ENCODE data around the gene TAS1R1. TPM values are rescaled to one million over a fixed set of nuclear protein-coding genes. Genes with fewer than 3 reads are reported as not detected.

Gene TAS1R1
- total and polyA plus RNA-seq, 10 of the 15 experiments (the other 5 are each of a cell fraction or from before 2014, with no cell fraction given): 0.03 to 0.06 (median 0.04) TPM; not detected in 7

DNA sequence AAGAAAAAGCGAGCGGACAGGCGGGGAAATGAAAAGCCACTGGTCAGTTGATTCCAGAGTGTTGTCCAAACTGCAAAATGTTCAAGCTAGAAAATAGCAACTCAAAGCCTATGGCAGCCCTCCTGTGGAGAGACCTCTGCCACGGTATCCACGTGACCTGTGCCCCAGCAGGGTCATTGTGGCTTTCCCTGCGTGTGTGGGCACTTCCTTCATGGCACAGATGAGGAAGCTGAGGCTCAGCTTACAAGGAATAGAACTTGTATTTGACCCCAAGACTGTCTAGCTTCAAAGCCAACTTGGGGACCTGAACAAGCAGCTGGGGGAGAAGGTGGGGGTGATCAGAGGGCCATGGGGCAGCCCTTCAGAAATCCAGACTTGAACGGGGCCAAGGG, 48.1 kb upstream of the TAS1R1 start:
- intact Hi-C loops (cut with micrococcal nuclease; ENCODE audit: unreplicated experiment) (no loop called here), in situ Hi-C loops (cut with MboI) (no loop called here)
- Histone ChIP-seq H3K4me3 (no peak overlapping the region), H3K4me2 (ENCODE audit: control insufficient read depth, insufficient read depth) (no peak overlapping the region), H3K27me3 (replicated peaks in 1 of 2; ENCODE audit: control insufficient read depth in 2 of 2, insufficient read depth in 2 of 2, low read length in 1 of 2) (no peaks in the 10 kb centered on the region; a peak in 1 of 4 replicates), H2AFZ (ENCODE audit: control insufficient read depth, low read depth, low read length) (no peak overlapping the region), H3K79me2 (ENCODE audit: control insufficient read depth, insufficient read depth, low read length) (no peaks in the 10 kb centered on the region), H3K27ac (ENCODE audit: control insufficient read depth, insufficient read depth) (no peak overlapping the region), H3K4me1 (ENCODE audit: control insufficient read depth, insufficient read depth, low read length) (no peaks in the 10 kb centered on the region), H4K20me1 (ENCODE audit: control insufficient read depth, insufficient read depth) (no peaks in the 10 kb centered on the region; the same call in 1 of the 2 replicates), H3K9ac (ENCODE audit: control insufficient read depth, insufficient read depth, low read length) (no peak overlapping the region), H3K36me3 (ENCODE audit: control insufficient read depth in 2 of 2, insufficient read depth in 2 of 2, low read length in 1 of 2) (no peaks in the 10 kb centered on the region), H3K9me3 (replicated peaks; ENCODE audit: control insufficient read depth, insufficient read depth, low read length) (no peaks in the 10 kb centered on the region)
- no peak for DNase-seq (ENCODE audit: low read depth, low spot score)
- ChIA-PET SMC1A (ENCODE audit: uncharacterized antibody, unreplicated experiment) (no interaction called here), POLR2A (interaction anchor here (0.5 to 0.6 kb wide), 2 partner anchors 106 to 134 kb away, joined by 3 to 6 read pairs; partner anchors contain the start of gene PHF13), RAD21 (ENCODE audit: unreplicated experiment) (interaction anchor here (0.8 kb wide), 1 partner anchor 12 kb away, joined by 4 read pairs; no protein-coding TSS in a partner anchor), CTCF (interaction anchor here (0.6 kb wide), 1 partner anchor 16 kb away, joined by 4 read pairs; no protein-coding TSS in a partner anchor)
- no peak for FAIRE-seq
- WGBS (ENCODE audit: insufficient coverage, insufficient replicate concordance, low lambda C conversion rate, missing lambda C conversion rate): 29% methylated on average over 7 of the region's 7 CpGs
- no TSS peak for BruUV-seq (replicated peaks)
- no peak for ATAC-seq
- TF ChIP-seq PAX5 (IDR thresholded peaks at IDR 0.05; ENCODE audit: borderline replicate concordance, low read depth, low read length) (no peak), SMAD1 (IDR thresholded peaks at IDR 0.05; ENCODE audit: low read depth, partially characterized antibody) (no peak), BMI1 (IDR thresholded peaks at IDR 0.05; ENCODE audit: borderline replicate concordance) (no peak), ETV6 (conservative IDR thresholded peaks at IDR 0.05 in 1 of 2, IDR thresholded peaks at IDR 0.05 in 1 of 2; ENCODE audit: borderline replicate concordance in 1 of 2, low read depth in 1 of 2) (no peak), RAD21 (IDR thresholded peaks at IDR 0.05; ENCODE audit: insufficient read depth, low read depth, low read length) (no peak), NBN (IDR thresholded peaks at IDR 0.05) (no peak), SMC3 (IDR thresholded peaks at IDR 0.05; ENCODE audit: borderline replicate concordance, low read length) (no peak), SIX5 (IDR thresholded peaks at IDR 0.05; ENCODE audit: low read depth, low read length, severe bottlenecking) (no peak), MXI1 (IDR thresholded peaks at IDR 0.05; ENCODE audit: low read depth, low read length) (no peak), MEF2A (IDR thresholded peaks at IDR 0.05; ENCODE audit: insufficient read depth, low read depth, low read length) (no peak), ASH2L (IDR thresholded peaks at IDR 0.05; ENCODE audit: borderline replicate concordance, low read depth) (no peak)
- TF ChIP-seq, protein P1, sequence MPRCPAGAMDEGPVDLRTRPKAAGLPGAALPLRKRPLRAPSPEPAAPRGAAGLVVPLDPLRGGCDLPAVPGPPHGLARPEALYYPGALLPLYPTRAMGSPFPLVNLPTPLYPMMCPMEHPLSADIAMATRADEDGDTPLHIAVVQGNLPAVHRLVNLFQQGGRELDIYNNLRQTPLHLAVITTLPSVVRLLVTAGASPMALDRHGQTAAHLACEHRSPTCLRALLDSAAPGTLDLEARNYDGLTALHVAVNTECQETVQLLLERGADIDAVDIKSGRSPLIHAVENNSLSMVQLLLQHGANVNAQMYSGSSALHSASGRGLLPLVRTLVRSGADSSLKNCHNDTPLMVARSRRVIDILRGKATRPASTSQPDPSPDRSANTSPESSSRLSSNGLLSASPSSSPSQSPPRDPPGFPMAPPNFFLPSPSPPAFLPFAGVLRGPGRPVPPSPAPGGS (IDR thresholded peaks at IDR 0.05; ENCODE audit: borderline replicate concordance, insufficient read depth, low read depth, low read length, poor library complexity, severe bottlenecking): no peak
- TF ChIP-seq, protein P2, sequence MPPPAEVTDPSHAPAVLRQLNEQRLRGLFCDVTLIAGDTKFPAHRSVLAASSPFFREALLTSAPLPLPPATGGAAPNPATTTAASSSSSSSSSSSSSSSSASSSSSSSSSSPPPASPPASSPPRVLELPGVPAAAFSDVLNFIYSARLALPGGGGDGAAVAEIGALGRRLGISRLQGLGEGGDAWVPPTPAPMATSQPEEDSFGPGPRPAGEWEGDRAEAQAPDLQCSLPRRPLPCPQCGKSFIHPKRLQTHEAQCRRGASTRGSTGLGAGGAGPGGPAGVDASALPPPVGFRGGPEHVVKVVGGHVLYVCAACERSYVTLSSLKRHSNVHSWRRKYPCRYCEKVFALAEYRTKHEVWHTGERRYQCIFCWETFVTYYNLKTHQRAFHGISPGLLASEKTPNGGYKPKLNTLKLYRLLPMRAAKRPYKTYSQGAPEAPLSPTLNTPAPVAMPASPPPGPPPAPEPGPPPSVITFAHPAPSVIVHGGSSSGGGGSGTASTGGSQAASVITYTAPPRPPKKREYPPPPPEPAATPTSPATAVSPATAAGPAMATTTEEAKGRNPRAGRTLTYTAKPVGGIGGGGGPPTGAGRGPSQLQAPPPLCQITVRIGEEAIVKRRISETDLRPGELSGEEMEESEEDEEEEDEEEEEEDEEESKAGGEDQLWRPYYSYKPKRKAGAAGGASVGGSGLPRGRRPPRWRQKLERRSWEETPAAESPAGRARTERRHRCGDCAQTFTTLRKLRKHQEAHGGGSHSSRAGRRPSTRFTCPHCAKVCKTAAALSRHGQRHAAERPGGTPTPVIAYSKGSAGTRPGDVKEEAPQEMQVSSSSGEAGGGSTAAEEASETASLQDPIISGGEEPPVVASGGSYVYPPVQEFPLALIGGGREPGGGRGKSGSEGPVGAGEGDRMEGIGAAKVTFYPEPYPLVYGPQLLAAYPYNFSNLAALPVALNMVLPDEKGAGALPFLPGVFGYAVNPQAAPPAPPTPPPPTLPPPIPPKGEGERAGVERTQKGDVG (CRISPR knock-in tag; IDR thresholded peaks at IDR 0.05): no peak
- TF ChIP-seq, protein P3, sequence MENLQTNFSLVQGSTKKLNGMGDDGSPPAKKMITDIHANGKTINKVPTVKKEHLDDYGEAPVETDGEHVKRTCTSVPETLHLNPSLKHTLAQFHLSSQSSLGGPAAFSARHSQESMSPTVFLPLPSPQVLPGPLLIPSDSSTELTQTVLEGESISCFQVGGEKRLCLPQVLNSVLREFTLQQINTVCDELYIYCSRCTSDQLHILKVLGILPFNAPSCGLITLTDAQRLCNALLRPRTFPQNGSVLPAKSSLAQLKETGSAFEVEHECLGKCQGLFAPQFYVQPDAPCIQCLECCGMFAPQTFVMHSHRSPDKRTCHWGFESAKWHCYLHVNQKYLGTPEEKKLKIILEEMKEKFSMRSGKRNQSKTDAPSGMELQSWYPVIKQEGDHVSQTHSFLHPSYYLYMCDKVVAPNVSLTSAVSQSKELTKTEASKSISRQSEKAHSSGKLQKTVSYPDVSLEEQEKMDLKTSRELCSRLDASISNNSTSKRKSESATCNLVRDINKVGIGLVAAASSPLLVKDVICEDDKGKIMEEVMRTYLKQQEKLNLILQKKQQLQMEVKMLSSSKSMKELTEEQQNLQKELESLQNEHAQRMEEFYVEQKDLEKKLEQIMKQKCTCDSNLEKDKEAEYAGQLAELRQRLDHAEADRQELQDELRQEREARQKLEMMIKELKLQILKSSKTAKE (IDR thresholded peaks at IDR 0.05; ENCODE audit: low read depth, poor library complexity, severe bottlenecking): no peak
- TF ChIP-seq, protein P4, sequence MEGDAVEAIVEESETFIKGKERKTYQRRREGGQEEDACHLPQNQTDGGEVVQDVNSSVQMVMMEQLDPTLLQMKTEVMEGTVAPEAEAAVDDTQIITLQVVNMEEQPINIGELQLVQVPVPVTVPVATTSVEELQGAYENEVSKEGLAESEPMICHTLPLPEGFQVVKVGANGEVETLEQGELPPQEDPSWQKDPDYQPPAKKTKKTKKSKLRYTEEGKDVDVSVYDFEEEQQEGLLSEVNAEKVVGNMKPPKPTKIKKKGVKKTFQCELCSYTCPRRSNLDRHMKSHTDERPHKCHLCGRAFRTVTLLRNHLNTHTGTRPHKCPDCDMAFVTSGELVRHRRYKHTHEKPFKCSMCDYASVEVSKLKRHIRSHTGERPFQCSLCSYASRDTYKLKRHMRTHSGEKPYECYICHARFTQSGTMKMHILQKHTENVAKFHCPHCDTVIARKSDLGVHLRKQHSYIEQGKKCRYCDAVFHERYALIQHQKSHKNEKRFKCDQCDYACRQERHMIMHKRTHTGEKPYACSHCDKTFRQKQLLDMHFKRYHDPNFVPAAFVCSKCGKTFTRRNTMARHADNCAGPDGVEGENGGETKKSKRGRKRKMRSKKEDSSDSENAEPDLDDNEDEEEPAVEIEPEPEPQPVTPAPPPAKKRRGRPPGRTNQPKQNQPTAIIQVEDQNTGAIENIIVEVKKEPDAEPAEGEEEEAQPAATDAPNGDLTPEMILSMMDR (IDR thresholded peaks at IDR 0.05 in 2 of 3, conservative IDR thresholded peaks at IDR 0.05 in 1 of 3; ENCODE audit: control insufficient read depth in 2 of 3, extremely low read depth in 1 of 3, insufficient read depth in 1 of 3, low read depth in 3 of 3, low read length in 3 of 3): no peak

All from GM12878 (cell line).